ENCODE data around the gene OCA2. TPM values are rescaled to one million over a fixed set of nuclear protein-coding genes. Genes with fewer than 3 reads are reported as not detected.

The OCA2 gene
- total RNA-seq, 1 experiment from 2014 or later = 0.31 TPM

- TF ChIP-seq CTCF (conservative IDR thresholded peaks at IDR 0.05) = no peak
- no peaks in the 10 kb centered on the region for H3K4me1 ChIP-seq (ENCODE audit: insufficient read depth, low read length)
- no peaks in the 10 kb centered on the region for H4K20me1 ChIP-seq (ENCODE audit: control insufficient read depth, insufficient read depth, insufficient read length)
- H2AK5ac ChIP-seq (ENCODE audit: insufficient read length, low read length) = no peak overlapping the region
- Mint-ChIP-seq H3K4me1 (peaks cover 0 to 3% of the 10 kb centered on the region in 2 experiments; a peak in 1 of 4 replicates), H3K4me3 (no peak overlapping the region), H3K27me3 (ENCODE audit: low read depth) (no peaks in the 10 kb centered on the region; the same call in 1 of the 2 replicates), H3K27ac (no peak overlapping the region; a peak in 1 of 7 replicates), H3K36me3 (ENCODE audit: insufficient read depth in 1 of 3, low read depth in 3 of 3) (no peaks in the 10 kb centered on the region), H3K9me3 (no peaks in the 10 kb centered on the region; a peak in 1 of 5 replicates)
- H3K27me3 ChIP-seq (ENCODE audit: insufficient read depth, low read length) = no peaks in the 10 kb centered on the region
- H3T11ph ChIP-seq (ENCODE audit: low read length) = no peak overlapping the region
- H3K79me1 ChIP-seq (ENCODE audit: insufficient read depth, low read depth, low read length, poor library complexity, severe bottlenecking) = no peaks in the 10 kb centered on the region
- H2BK12ac ChIP-seq (ENCODE audit: insufficient read length, low read depth, low read length) = peak overlapping the region; percentile 29
- no peak overlapping the region for H2BK5ac ChIP-seq (ENCODE audit: insufficient read length, low read length)
- no peak overlapping the region for H3K9ac ChIP-seq (ENCODE audit: extremely low read depth, insufficient read length, low read length)
- no peaks in the 10 kb centered on the region for H3K79me2 ChIP-seq (ENCODE audit: insufficient read depth, low read length)
- H3K18ac ChIP-seq (ENCODE audit: insufficient read length, low read depth, low read length) = no peak overlapping the region
- no peak overlapping the region for H3K4ac ChIP-seq (ENCODE audit: low read depth, low read length)
- H4K5ac ChIP-seq (ENCODE audit: insufficient read length, low read depth, low read length) = no peak overlapping the region
- no peak overlapping the region for H2AFZ ChIP-seq (ENCODE audit: low read length)
- H3K9me3 ChIP-seq (ENCODE audit: control insufficient read depth, low read depth, low read length) = no peaks in the 10 kb centered on the region
- no CpG with 5 or more reads among the region's 9 CpGs for WGBS (ENCODE audit: extremely low coverage, insufficient read length, low lambda C conversion rate)
- H3K14ac ChIP-seq (ENCODE audit: insufficient read depth, low read length) = no peak overlapping the region
- no peak overlapping the region for H2BK15ac ChIP-seq (ENCODE audit: low read depth, low read length)
- H2BK120ac ChIP-seq (ENCODE audit: low read depth, low read length, poor library complexity, severe bottlenecking) = no peak overlapping the region
- no peaks in the 10 kb centered on the region for H3K23me2 ChIP-seq (ENCODE audit: insufficient read length, low read depth, low read length, poor library complexity, severe bottlenecking)
- no peak overlapping the region for H4K8ac ChIP-seq (replicated peaks; ENCODE audit: insufficient read length, low read depth, low read length)
- no peak overlapping the region for H4K91ac ChIP-seq (ENCODE audit: insufficient read length, low read depth, low read length)
- DNase-seq = no peak
- no peak overlapping the region for H3K56ac ChIP-seq (ENCODE audit: insufficient read length, low read depth, low read length)
- no peak overlapping the region for H3K27ac ChIP-seq (ENCODE audit: insufficient read length, low read depth, low read length)
- no peak overlapping the region for H3K23ac ChIP-seq (ENCODE audit: insufficient read length, low read depth, low read length)
- no peak overlapping the region for H3K4me2 ChIP-seq (ENCODE audit: insufficient read depth, insufficient read length, low read length)
- H2BK20ac ChIP-seq (ENCODE audit: low read depth, low read length, poor library complexity, severe bottlenecking) = no peak overlapping the region
Observed at GRCh38 chr15:27774638-27775037, 324.5 kb downstream of the OCA2 start.

All from H9 (cell line).